K562 (cell line): ENCODE measurements around the gene NRGN. TPM values are rescaled to one million over a fixed set of nuclear protein-coding genes. Genes with fewer than 3 reads are reported as not detected.

Source experiments
- CHAMP1 ChIP-seq: fragments of 450-650 bp; IDR thresholded peaks from 2 replicates; pipeline ENCODE4 v1.6.1; 2016; ENCODE audit warnings: mild to moderate bottlenecking
- CXXC5 ChIP-seq: fragments of 250-450 bp; sonication (Bioruptor Pico); IDR thresholded peaks from 2 replicates; pipeline ENCODE4 v1.8.0; 2022; ENCODE audit warnings: inconsistent platforms, mild to moderate bottlenecking, moderate library complexity
- EHMT2 ChIP-seq: fragments of 450-650 bp; IDR thresholded peaks from 2 replicates; pipeline ENCODE4 v1.6.1; 2018; ENCODE audit warnings: antibody characterized with exemption
- ETS2 ChIP-seq: IDR thresholded peaks from 2 replicates; pipeline ENCODE4 v1.6.1; 2016; ENCODE audit warnings: borderline replicate concordance, missing genetic modification characterization, mild to moderate bottlenecking, moderate library complexity, missing compliant biosample characterization; ENCODE audit not compliant: poor library complexity, severe bottlenecking
- GABPB1 ChIP-seq: sonication (generic); formaldehyde crosslinking; IDR thresholded peaks from 2 replicates; pipeline ENCODE4 v1.8.0; 2022; ENCODE audit warnings: mild to moderate bottlenecking, missing genetic modification reagents
- MAFK ChIP-seq: IDR thresholded peaks from 2 replicates; pipeline ENCODE4 v1.6.1; 2011; ENCODE audit warnings: low read length, improper control_type of control experiment
- MTA2 ChIP-seq: fragments of 450-650 bp; IDR thresholded peaks from 2 replicates; pipeline ENCODE4 v1.6.1; 2016; ENCODE audit warnings: low read depth
- NCOA2 ChIP-seq, 2 experiments: fragments of 450-650 bp; IDR thresholded peaks; 2 replicates each; pipeline ENCODE4 v1.6.1; 2018; ENCODE audit warnings: mild to moderate bottlenecking in 2 of 2, moderate library complexity in 1 of 2; ENCODE audit not compliant: partially characterized antibody in 2 of 2
- POLR2AphosphoS2 ChIP-seq: IDR thresholded peaks from 2 replicates; pipeline ENCODE4 v1.6.1; 2012; ENCODE audit warnings: low read length, improper control_type of control experiment
- POLR3G ChIP-seq: IDR thresholded peaks from 2 replicates; pipeline ENCODE4 v1.6.1; 2011; ENCODE audit not compliant: insufficient read length, insufficient replicate concordance; ENCODE audit errors: extremely low read depth
- RBM14 ChIP-seq: fragments of 200-400 bp; formaldehyde crosslinking; IDR thresholded peaks from 2 replicates; pipeline ENCODE4 v1.6.1; 2018; ENCODE audit warnings: low read depth, mild to moderate bottlenecking, low read length, moderate library complexity, borderline replicate concordance; ENCODE audit not compliant: insufficient read depth
- RBM22 ChIP-seq: fragments of 200-400 bp; formaldehyde crosslinking; IDR thresholded peaks from 2 replicates; pipeline ENCODE4 v1.6.1; 2018; ENCODE audit warnings: low read length, low read depth; ENCODE audit not compliant: poor library complexity, severe bottlenecking
- RREB1 ChIP-seq: fragments of 250-450 bp; sonication (Bioruptor Pico); IDR thresholded peaks from 2 replicates; pipeline ENCODE4 v1.4.0; 2020
- SIN3B ChIP-seq: fragments of 450-650 bp; IDR thresholded peaks from 2 replicates; pipeline ENCODE4 v1.6.1; 2017; ENCODE audit warnings: low read depth, mild to moderate bottlenecking, moderate library complexity
- TCF7L2 ChIP-seq: fragments of 150-350 bp; IDR thresholded peaks from 2 replicates; pipeline ENCODE4 v1.6.1; 2016; ENCODE audit warnings: low read depth, mild to moderate bottlenecking, low read length, moderate library complexity
- THAP12 ChIP-seq: fragments of 250-450 bp; sonication (Bioruptor Pico); IDR thresholded peaks from 2 replicates; pipeline ENCODE4 v1.9.0; 2021; ENCODE audit warnings: mild to moderate bottlenecking, inconsistent platforms
- ZNF12 ChIP-seq: sonication (generic); formaldehyde crosslinking; IDR thresholded peaks from 2 replicates; pipeline ENCODE4 v1.4.0; 2020; ENCODE audit warnings: mild to moderate bottlenecking, missing genetic modification reagents
- ZNF695 ChIP-seq: fragments of 450-650 bp; formaldehyde crosslinking; IDR thresholded peaks from 2 replicates; pipeline ENCODE4 v1.4.0; 2020; ENCODE audit warnings: mild to moderate bottlenecking, moderate library complexity
- ZNF696 ChIP-seq: fragments of 250-450 bp; sonication (Bioruptor Pico); conservative IDR thresholded peaks from 2 replicates; pipeline ENCODE4 v1.4.0; 2020; ENCODE audit warnings: mild to moderate bottlenecking, moderate library complexity
- polyA plus RNA-seq, 8 experiments: library from polyadenylated mRNA; depleted of rRNA in 4 of 8; stranded (reverse) in 5 of 8; unstranded in 3 of 8; fragments of >200 nt; fragmentation: Nextera tagmentation in 2 of 8; fragmentation: Illumina TruSeq in 1 of 8; extraction: Ambion mirVana in 2 of 8; extraction: Trizol in 1 of 8; gene quantifications; 2 replicates each; pipeline versions ENCODE4 v1.2.1 to v1.2.3, GENCODE V29; 2011 to 2014; ENCODE audit warnings: inconsistent platforms in 1 of 8, missing spikeins in 1 of 8
- total RNA-seq, 7 experiments: library from RNA; depleted of rRNA in 6 of 7; stranded (reverse); fragments of >200 nt in 6 of 7; fragmentation: Illumina TruSeq in 2 of 7; extraction: Trizol in 2 of 7; gene quantifications; 2 replicates each; pipeline versions ENCODE4 v1.2.1 to v1.2.3, GENCODE V29; 2011 to 2021; ENCODE audit warnings: low replicate concordance in 1 of 7

The NRGN gene
- total and polyA plus RNA-seq, 9 of the 15 experiments (the other 6 are each of a cell fraction or from before 2014, with no cell fraction given), result 0.29 to 7.8 (median 3.5) TPM; not detected in 2

- TF ChIP-seq ETS2 (tag) (no peak), GABPB1 (CRISPR knock-in tag) (no peak), THAP12 (CRISPR knock-in tag) (no peak), ZNF695 (CRISPR knock-in tag) (no peak), SIN3B (no peak), POLR3G (no peak), RREB1 (CRISPR knock-in tag) (no peak), POLR2AphosphoS2 (no peak), MAFK (no peak), ZNF12 (CRISPR knock-in tag) (peak; percentile 47; the same call in 1 of the 2 replicates), CHAMP1 (no peak), EHMT2 (no peak), TCF7L2 (no peak), CXXC5 (CRISPR knock-in tag) (no peak; the same call in 1 of the 2 replicates), RBM14 (no peak), MTA2 (no peak), RBM22 (no peak), NCOA2 (IDR thresholded peaks at IDR 0.05; ENCODE audit: partially characterized antibody in 2 of 2) (no peak), ZNF696 (no peak)
Observed at GRCh38 chr11:124762624-124763155, 22.9 kb downstream of the NRGN start (continued).
